HEK293 (cell line): ENCODE measurements around the gene ICOS.

ENCODE experiments used
- CTCF ChIA-PET: fragments of 350-600 bp; formaldehyde crosslinking; extraction: SDS; loops from one replicate; lab custom pipeline; 2021; ENCODE audit warnings: antibody characterized with exemption; lab: Yijun Ruan, JAX
- POLR2A ChIA-PET: fragments of 300-600 bp; formaldehyde crosslinking; extraction: SDS; loops from one replicate; lab custom pipeline; 2020; ENCODE audit warnings: antibody characterized with exemption, inconsistent platforms; lab: Yijun Ruan, JAX
- H3K27ac ChIP-seq: fragments of 200-500 bp; sonication (Bioruptor generic); 2 replicates; pipeline ENCODE4 v1.5.1; 2014; ENCODE audit warnings: low read depth, low read length, control low read depth, inconsistent platforms; ENCODE audit errors: extremely low read depth
- H3K36me3 ChIP-seq, 2 experiments: fragments of 200-500 bp in 1 of 2; sonication (Bioruptor generic) in 1 of 2; 1 replicate in 1 of 2; 2 replicates in 1 of 2; pipeline ENCODE4 v1.5.1; 2014 to 2017; ENCODE audit warnings: inconsistent platforms in 2 of 2, low read length in 2 of 2; ENCODE audit not compliant: control insufficient read depth in 2 of 2, insufficient read depth in 1 of 2
- H3K4me1 ChIP-seq: fragments of 200-500 bp; sonication (Bioruptor generic); 2 replicates; pipeline ENCODE4 v1.5.1; 2014; ENCODE audit warnings: mild to moderate bottlenecking, low read length, inconsistent platforms; ENCODE audit not compliant: control insufficient read depth, insufficient read depth
- H3K4me3 ChIP-seq: 2 replicates; pipeline ENCODE4 v1.5.1; 2011; ENCODE audit warnings: low read depth, mild to moderate bottlenecking, control low read depth, low read length, moderate library complexity
- H3K9me3 ChIP-seq: fragments of 200-500 bp; sonication (Bioruptor generic); 2 replicates; pipeline ENCODE4 v1.5.1; 2014; ENCODE audit warnings: low read depth, low read length, inconsistent platforms; ENCODE audit not compliant: control insufficient read depth, insufficient read depth
- HOXD13 ChIP-seq: sonication (generic); formaldehyde crosslinking; IDR thresholded peaks from 2 replicates; pipeline ENCODE4 v1.8.0; 2022; ENCODE audit warnings: missing genetic modification reagents, borderline replicate concordance
- KLF1 ChIP-seq: fragments of 450-650 bp; formaldehyde crosslinking; IDR thresholded peaks from 2 replicates; pipeline ENCODE4 v1.5.1; 2016; ENCODE audit warnings: missing biosample characterization, missing genetic modification characterization
- RBAK ChIP-seq: fragments of 450-650 bp; formaldehyde crosslinking; IDR thresholded peaks from 2 replicates; pipeline ENCODE4 v1.5.1; 2016; ENCODE audit warnings: missing biosample characterization, missing genetic modification characterization
- TCF7L2 ChIP-seq: IDR thresholded peaks from 2 replicates; pipeline ENCODE4 v1.6.1; 2011; ENCODE audit warnings: low read depth, mild to moderate bottlenecking, inconsistent platforms, low read length, moderate library complexity, borderline replicate concordance
- ZNF155 ChIP-seq: fragments of 450-650 bp; formaldehyde crosslinking; IDR thresholded peaks from 2 replicates; pipeline ENCODE4 v1.5.1; 2016; ENCODE audit warnings: missing biosample characterization, missing genetic modification characterization
- ZNF2 ChIP-seq: fragments of 450-650 bp; formaldehyde crosslinking; IDR thresholded peaks from 2 replicates; pipeline ENCODE4 v1.5.1; 2016; ENCODE audit warnings: missing biosample characterization, missing genetic modification characterization
- ZNF24 ChIP-seq: fragments of 450-650 bp; formaldehyde crosslinking; IDR thresholded peaks from 2 replicates; pipeline ENCODE4 v1.5.1; 2016; ENCODE audit warnings: missing biosample characterization, missing genetic modification characterization
- ZNF548 ChIP-seq: fragments of 450-650 bp; formaldehyde crosslinking; IDR thresholded peaks from 2 replicates; pipeline ENCODE4 v1.5.1; 2016; ENCODE audit warnings: missing biosample characterization, missing genetic modification characterization
- ZNF555 ChIP-seq: fragments of 450-650 bp; formaldehyde crosslinking; conservative IDR thresholded peaks from 2 replicates; pipeline ENCODE4 v1.5.1; 2017; ENCODE audit warnings: missing biosample characterization, mild to moderate bottlenecking, missing genetic modification characterization, inconsistent platforms
- ZNF585B ChIP-seq: fragments of 450-650 bp; formaldehyde crosslinking; IDR thresholded peaks from 2 replicates; pipeline ENCODE4 v1.5.1; 2016; ENCODE audit warnings: missing biosample characterization, missing genetic modification characterization
- ZNF596 ChIP-seq: fragments of 450-650 bp; IDR thresholded peaks from 2 replicates; pipeline ENCODE4 v1.5.0; 2018; ENCODE audit warnings: missing biosample characterization, mild to moderate bottlenecking, missing genetic modification characterization, moderate library complexity
- ZNF621 ChIP-seq: fragments of 450-650 bp; formaldehyde crosslinking; IDR thresholded peaks from 2 replicates; pipeline ENCODE4 v1.5.1; 2017; ENCODE audit warnings: missing biosample characterization, missing genetic modification characterization
- ZNF626 ChIP-seq: fragments of 450-650 bp; sonication (Bioruptor Pico); formaldehyde crosslinking; IDR thresholded peaks from 2 replicates; pipeline ENCODE4 v1.5.1; 2018; ENCODE audit warnings: missing biosample characterization, missing genetic modification characterization, inconsistent platforms
- ZNF629 ChIP-seq: fragments of 450-650 bp; formaldehyde crosslinking; IDR thresholded peaks from 2 replicates; pipeline ENCODE4 v1.5.1; 2017; ENCODE audit warnings: missing biosample characterization, missing genetic modification characterization
- ZNF677 ChIP-seq: fragments of 450-650 bp; IDR thresholded peaks from 2 replicates; pipeline ENCODE4 v1.5.0; 2018; ENCODE audit warnings: missing biosample characterization, mild to moderate bottlenecking, missing genetic modification characterization, moderate library complexity
- ZNF792 ChIP-seq: fragments of 450-650 bp; formaldehyde crosslinking; IDR thresholded peaks from 2 replicates; pipeline ENCODE4 v1.5.1; 2016; ENCODE audit warnings: missing biosample characterization, missing genetic modification characterization
- ZSCAN30 ChIP-seq: fragments of 450-650 bp; IDR thresholded peaks from 2 replicates; pipeline ENCODE4 v1.5.1; 2018; ENCODE audit warnings: missing biosample characterization, mild to moderate bottlenecking, missing genetic modification characterization, moderate library complexity
- TF ChIP-seq, protein P1 (sequence below): fragments of 450-650 bp; formaldehyde crosslinking; IDR thresholded peaks from 2 replicates; pipeline ENCODE4 v1.5.1; 2016; ENCODE audit warnings: missing biosample characterization, missing genetic modification characterization
- TF ChIP-seq, protein P2 (sequence below): sonication (generic); formaldehyde crosslinking; IDR thresholded peaks from 2 replicates; pipeline ENCODE4 v1.8.1; 2022; ENCODE audit warnings: mild to moderate bottlenecking, moderate library complexity, missing genetic modification reagents
- TF ChIP-seq, protein P3 (sequence below): fragments of 450-650 bp; formaldehyde crosslinking; IDR thresholded peaks from 2 replicates; pipeline ENCODE4 v1.5.1; 2016; ENCODE audit warnings: missing biosample characterization, missing genetic modification characterization, borderline replicate concordance
- TF ChIP-seq, protein P4 (sequence below): fragments of 450-650 bp; formaldehyde crosslinking; IDR thresholded peaks from 2 replicates; pipeline ENCODE4 v1.5.1; 2016; ENCODE audit warnings: missing biosample characterization, missing genetic modification characterization

ICOS gene

DNA sequence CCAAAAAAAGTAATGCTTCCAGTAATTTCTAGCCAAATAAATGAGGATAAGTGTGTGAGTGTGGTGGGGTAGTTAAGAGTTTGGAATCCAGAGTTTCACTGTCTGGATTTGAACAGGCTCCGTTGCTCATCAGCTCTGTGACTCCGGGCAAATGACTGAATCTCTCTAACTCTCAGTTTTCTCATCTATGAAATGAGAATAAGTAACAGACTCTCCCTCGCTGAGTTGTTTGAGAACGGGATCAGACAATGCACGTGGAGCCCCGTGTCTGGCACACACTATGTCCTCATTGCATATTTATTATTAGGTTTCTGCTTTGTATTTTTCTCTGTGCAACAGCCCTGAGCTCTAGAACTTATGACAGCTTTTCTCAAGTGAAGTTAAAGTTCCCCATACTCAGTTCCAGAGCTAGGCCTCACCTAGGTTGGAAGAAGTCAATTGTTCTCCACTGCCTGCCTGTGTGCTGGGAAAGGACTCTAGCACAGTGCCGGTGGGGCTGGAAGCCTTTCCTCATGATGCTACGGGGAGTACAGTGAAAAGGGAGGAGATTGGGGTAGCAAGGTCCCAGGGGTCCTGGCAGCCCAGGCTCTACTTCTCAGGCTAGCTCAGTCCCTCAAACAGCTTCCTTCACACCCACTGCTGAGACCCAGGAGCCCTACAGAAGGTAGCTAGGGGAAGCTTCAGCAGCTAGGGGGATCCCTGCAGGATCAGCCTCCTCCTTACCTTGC is 1.7 kb upstream of the ICOS start:
- no peaks in the 10 kb centered on the region for H3K9me3 ChIP-seq
- H3K4me3 ChIP-seq, result no peak overlapping the region
- H3K36me3 ChIP-seq, result no peaks in the 10 kb centered on the region
- ChIA-PET CTCF (interaction anchor here (0.6 to 1.3 kb wide), 2 partner anchors 25 to 243 kb away, joined by 3 to 5 read pairs; no protein-coding TSS in a partner anchor), POLR2A (no interaction called here)
- no peak overlapping the region for H3K27ac ChIP-seq
- TF ChIP-seq KLF1 (tag by site-specific recombination), result no peak
- H3K4me1 ChIP-seq, result no peaks in the 10 kb centered on the region

DNA sequence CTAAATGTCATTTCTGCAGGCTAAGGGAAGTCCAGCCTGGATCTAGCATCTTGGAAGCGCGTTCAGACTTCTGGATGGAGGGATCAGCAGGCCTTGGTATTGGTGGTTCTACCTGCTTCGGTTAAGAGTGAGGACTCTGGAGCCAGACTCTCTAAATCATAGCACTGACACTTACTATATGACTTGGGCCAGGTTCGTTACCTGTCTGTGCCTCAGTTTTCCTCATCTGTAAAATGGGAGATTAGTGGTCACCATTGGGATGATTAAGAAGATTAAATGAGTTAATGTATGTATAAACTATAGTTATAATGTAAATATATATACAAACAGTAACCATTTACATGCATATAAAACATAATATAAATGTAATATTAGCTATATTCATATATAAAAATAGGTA is 995 bp upstream of the ICOS start:
- ChIA-PET POLR2A (no interaction called here), CTCF (interaction anchor here (1.3 kb wide), 1 partner anchor 25 kb away, joined by 5 read pairs; no protein-coding TSS in a partner anchor)
- Histone ChIP-seq H3K27ac (no peak overlapping the region), H3K4me3 (no peak overlapping the region), H3K4me1 (no peaks in the 10 kb centered on the region), H3K9me3 (no peaks in the 10 kb centered on the region), H3K36me3 (no peaks in the 10 kb centered on the region)
- TF ChIP-seq ZNF792 (no peak), ZNF626 (no peak)

DNA sequence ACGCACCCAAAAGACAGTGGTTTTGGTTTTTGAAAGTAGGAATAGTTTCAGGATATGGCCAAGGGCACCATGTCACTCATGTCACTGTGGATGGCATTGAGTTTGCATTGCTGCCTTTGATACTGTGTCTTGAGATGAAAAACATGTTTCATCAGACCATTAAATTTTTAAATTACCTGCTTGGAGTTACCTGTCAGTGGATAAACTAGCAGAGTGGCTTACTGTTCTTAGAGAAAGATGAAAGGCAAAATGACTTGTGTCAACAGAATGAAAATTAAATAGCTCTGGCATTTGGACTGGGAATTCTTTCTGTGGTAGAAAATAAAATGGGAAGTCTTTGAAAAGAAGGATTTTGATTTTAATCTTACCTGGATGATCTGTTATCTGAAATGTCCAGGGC is 386 bp downstream of the ICOS start:
- H3K9me3 ChIP-seq, result no peaks in the 10 kb centered on the region
- TF ChIP-seq RBAK (no peak), ZNF155 (tag by site-specific recombination) (no peak), ZNF677 (tag by site-specific recombination) (no peak), HOXD13 (no peak), ZNF621 (no peak), ZNF548 (no peak), ZNF596 (tag by site-specific recombination) (no peak), TCF7L2 (no peak), ZNF555 (no peak), ZNF629 (no peak), ZSCAN30 (tag by site-specific recombination) (no peak), ZNF2 (no peak), ZNF24 (tag by site-specific recombination) (no peak), ZNF585B (tag by site-specific recombination) (no peak)
- TF ChIP-seq, protein P1, sequence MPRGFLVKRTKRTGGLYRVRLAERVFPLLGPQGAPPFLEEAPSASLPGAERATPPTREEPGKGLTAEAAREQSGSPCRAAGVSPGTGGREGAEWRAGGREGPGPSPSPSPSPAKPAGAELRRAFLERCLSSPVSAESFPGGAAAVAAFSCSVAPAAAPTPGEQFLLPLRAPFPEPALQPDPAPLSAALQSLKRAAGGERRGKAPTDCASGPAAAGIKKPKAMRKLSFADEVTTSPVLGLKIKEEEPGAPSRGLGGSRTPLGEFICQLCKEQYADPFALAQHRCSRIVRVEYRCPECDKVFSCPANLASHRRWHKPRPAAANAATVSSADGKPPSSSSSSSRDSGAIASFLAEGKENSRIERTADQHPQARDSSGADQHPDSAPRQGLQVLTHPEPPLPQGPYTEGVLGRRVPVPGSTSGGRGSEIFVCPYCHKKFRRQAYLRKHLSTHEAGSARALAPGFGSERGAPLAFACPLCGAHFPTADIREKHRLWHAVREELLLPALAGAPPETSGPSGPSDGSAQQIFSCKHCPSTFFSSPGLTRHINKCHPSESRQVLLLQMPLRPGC (tag by site-specific recombination), result no peak
- TF ChIP-seq, protein P2, sequence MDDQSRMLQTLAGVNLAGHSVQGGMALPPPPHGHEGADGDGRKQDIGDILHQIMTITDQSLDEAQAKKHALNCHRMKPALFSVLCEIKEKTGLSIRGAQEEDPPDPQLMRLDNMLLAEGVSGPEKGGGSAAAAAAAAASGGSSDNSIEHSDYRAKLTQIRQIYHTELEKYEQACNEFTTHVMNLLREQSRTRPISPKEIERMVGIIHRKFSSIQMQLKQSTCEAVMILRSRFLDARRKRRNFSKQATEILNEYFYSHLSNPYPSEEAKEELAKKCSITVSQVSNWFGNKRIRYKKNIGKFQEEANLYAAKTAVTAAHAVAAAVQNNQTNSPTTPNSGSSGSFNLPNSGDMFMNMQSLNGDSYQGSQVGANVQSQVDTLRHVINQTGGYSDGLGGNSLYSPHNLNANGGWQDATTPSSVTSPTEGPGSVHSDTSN (CRISPR knock-in tag), result no peak
- TF ChIP-seq, protein P3, sequence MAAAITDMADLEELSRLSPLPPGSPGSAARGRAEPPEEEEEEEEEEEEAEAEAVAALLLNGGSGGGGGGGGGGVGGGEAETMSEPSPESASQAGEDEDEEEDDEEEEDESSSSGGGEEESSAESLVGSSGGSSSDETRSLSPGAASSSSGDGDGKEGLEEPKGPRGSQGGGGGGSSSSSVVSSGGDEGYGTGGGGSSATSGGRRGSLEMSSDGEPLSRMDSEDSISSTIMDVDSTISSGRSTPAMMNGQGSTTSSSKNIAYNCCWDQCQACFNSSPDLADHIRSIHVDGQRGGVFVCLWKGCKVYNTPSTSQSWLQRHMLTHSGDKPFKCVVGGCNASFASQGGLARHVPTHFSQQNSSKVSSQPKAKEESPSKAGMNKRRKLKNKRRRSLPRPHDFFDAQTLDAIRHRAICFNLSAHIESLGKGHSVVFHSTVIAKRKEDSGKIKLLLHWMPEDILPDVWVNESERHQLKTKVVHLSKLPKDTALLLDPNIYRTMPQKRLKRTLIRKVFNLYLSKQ (tag by site-specific recombination), result no peak
- TF ChIP-seq, protein P4, sequence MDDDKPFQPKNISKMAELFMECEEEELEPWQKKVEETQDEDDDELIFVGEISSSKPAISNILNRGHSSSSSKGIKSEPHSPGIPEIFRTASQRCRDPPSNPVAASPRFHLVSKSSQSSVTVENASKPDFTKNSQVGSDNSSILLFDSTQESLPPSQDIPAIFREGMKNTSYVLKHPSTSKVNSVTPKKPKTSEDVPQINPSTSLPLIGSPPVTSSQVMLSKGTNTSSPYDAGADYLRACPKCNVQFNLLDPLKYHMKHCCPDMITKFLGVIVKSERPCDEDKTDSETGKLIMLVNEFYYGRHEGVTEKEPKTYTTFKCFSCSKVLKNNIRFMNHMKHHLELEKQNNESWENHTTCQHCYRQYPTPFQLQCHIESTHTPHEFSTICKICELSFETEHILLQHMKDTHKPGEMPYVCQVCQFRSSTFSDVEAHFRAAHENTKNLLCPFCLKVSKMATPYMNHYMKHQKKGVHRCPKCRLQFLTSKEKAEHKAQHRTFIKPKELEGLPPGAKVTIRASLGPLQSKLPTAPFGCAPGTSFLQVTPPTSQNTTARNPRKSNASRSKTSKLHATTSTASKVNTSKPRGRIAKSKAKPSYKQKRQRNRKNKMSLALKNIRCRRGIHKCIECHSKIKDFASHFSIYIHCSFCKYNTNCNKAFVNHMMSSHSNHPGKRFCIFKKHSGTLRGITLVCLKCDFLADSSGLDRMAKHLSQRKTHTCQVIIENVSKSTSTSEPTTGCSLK (tag by site-specific recombination), result no peak
- TF ChIP-seq, all 188 proteins: peak for 0
- ChIA-PET POLR2A (no interaction called here), CTCF (no interaction called here)
- Histone ChIP-seq H3K4me3 (no peak overlapping the region), H3K4me1 (no peaks in the 10 kb centered on the region), H3K36me3 (no peaks in the 10 kb centered on the region), H3K27ac (no peak overlapping the region)
